Measurements from ENCODE around the gene CHST3.
"Not testable (repeated sequence)": the region's sequence is repeated elsewhere in the genome, so short reads cannot be mapped to it uniquely, and the experiment has no call there.

Gene CHST3

GRCh38 chr10:71964098-71964742 lies at the start of gene CHST3:
TSS of gene CHST3 (plus strand) at chr10:71964395. CDS start at chr10:72005843, 41,448 bp downstream.
- Histone ChIP-seq H2AFZ (ENCODE audit: low read depth, low read length) (peak within 1 kb of the TSS; percentile 70), H3K4me1 (ENCODE audit: insufficient read depth, low read length) (peaks cover 20% of the 10 kb centered on the region), H3K36me3 (ENCODE audit: insufficient read depth, low read length) (no peaks in the 10 kb centered on the region), H3K4me3 (ENCODE audit: low read length) (peak within 1 kb of the TSS; percentile 73), H3K27me3 (ENCODE audit: insufficient read depth, low read length) (peaks cover 5% of the 10 kb centered on the region), H3K9me3 (ENCODE audit: low read length) (peaks cover 5% of the 10 kb centered on the region)

GRCh38 chr10:71916827-71917226 lies 47.4 kb upstream of the CHST3 start:
- H3K27me3 ChIP-seq (ENCODE audit: insufficient read depth, low read length), result no peaks in the 10 kb centered on the region
- H3K4me1 ChIP-seq (ENCODE audit: insufficient read depth, low read length), result peaks cover 9% of the 10 kb centered on the region
- no peak overlapping the region for H2AFZ ChIP-seq (ENCODE audit: low read depth, low read length)
- H3K36me3 ChIP-seq (ENCODE audit: insufficient read depth, low read length), result no peaks in the 10 kb centered on the region
- no peak overlapping the region for H3K4me3 ChIP-seq (ENCODE audit: low read length)
- H3K9me3 ChIP-seq (ENCODE audit: low read length), result no peaks in the 10 kb centered on the region

- Histone ChIP-seq H3K9me3 (ENCODE audit: low read length) (no peaks in the 10 kb centered on the region), H3K36me3 (ENCODE audit: insufficient read depth, low read length) (no peaks in the 10 kb centered on the region), H3K27me3 (ENCODE audit: insufficient read depth, low read length) (no peaks in the 10 kb centered on the region), H3K4me3 (ENCODE audit: low read length) (no peak overlapping the region), H3K4me1 (ENCODE audit: insufficient read depth, low read length) (peaks cover 13% of the 10 kb centered on the region), H2AFZ (ENCODE audit: low read depth, low read length) (no peak overlapping the region)
Observed at GRCh38 chr10:71918992-71919391, 45.2 kb upstream of the CHST3 start.

- H3K4me3 ChIP-seq (ENCODE audit: low read length); H3K9me3 ChIP-seq (ENCODE audit: low read length); H3K27me3 ChIP-seq (ENCODE audit: insufficient read depth, low read length); H3K36me3 ChIP-seq (ENCODE audit: insufficient read depth, low read length); H2AFZ ChIP-seq (ENCODE audit: low read depth, low read length): not testable (repeated sequence)
- peaks cover 13% of the 10 kb centered on the region for H3K4me1 ChIP-seq (ENCODE audit: insufficient read depth, low read length)
Observed at GRCh38 chr10:71919956-71920539, 44.1 kb upstream of the CHST3 start.

- Histone ChIP-seq H3K27me3 (ENCODE audit: insufficient read depth, low read length) (no peaks in the 10 kb centered on the region), H3K9me3 (ENCODE audit: low read length) (no peaks in the 10 kb centered on the region), H3K4me3 (ENCODE audit: low read length) (no peak overlapping the region), H3K4me1 (ENCODE audit: insufficient read depth, low read length) (peaks cover 13% of the 10 kb centered on the region), H3K36me3 (ENCODE audit: insufficient read depth, low read length) (no peaks in the 10 kb centered on the region), H2AFZ (ENCODE audit: low read depth, low read length) (peak overlapping the region; percentile 3)
Observed at GRCh38 chr10:71920540-71921323, 43.5 kb upstream of the CHST3 start.

- H3K4me1 ChIP-seq (ENCODE audit: insufficient read depth, low read length), result peaks cover 13% of the 10 kb centered on the region
- no peak overlapping the region for H3K4me3 ChIP-seq (ENCODE audit: low read length)
- no peaks in the 10 kb centered on the region for H3K27me3 ChIP-seq (ENCODE audit: insufficient read depth, low read length)
- H3K36me3 ChIP-seq (ENCODE audit: insufficient read depth, low read length), result no peaks in the 10 kb centered on the region
- H3K9me3 ChIP-seq (ENCODE audit: low read length), result no peaks in the 10 kb centered on the region
- peak overlapping the region; percentile 3 for H2AFZ ChIP-seq (ENCODE audit: low read depth, low read length)
Observed at GRCh38 chr10:71921324-71922027, 42.7 kb upstream of the CHST3 start.

- Histone ChIP-seq H3K4me3 (ENCODE audit: low read length) (no peak overlapping the region), H3K36me3 (ENCODE audit: insufficient read depth, low read length) (no peaks in the 10 kb centered on the region), H3K27me3 (ENCODE audit: insufficient read depth, low read length) (no peaks in the 10 kb centered on the region), H2AFZ (ENCODE audit: low read depth, low read length) (no peak overlapping the region), H3K9me3 (ENCODE audit: low read length) (no peaks in the 10 kb centered on the region), H3K4me1 (ENCODE audit: insufficient read depth, low read length) (peaks cover 13% of the 10 kb centered on the region)
Observed at GRCh38 chr10:71923138-71923692, 41.0 kb upstream of the CHST3 start.

GRCh38 chr10:71924771-71925170 lies 39.4 kb upstream of the CHST3 start:
- H3K4me1 ChIP-seq (ENCODE audit: insufficient read depth, low read length), result peaks cover 13% of the 10 kb centered on the region
- H2AFZ ChIP-seq (ENCODE audit: low read depth, low read length), result no peak overlapping the region
- H3K4me3 ChIP-seq (ENCODE audit: low read length), result no peak overlapping the region
- H3K36me3 ChIP-seq (ENCODE audit: insufficient read depth, low read length), result no peaks in the 10 kb centered on the region
- no peaks in the 10 kb centered on the region for H3K27me3 ChIP-seq (ENCODE audit: insufficient read depth, low read length)
- H3K9me3 ChIP-seq (ENCODE audit: low read length), result no peaks in the 10 kb centered on the region

GRCh38 chr10:71927159-71927558 lies 37.0 kb upstream of the CHST3 start:
- H3K4me3 ChIP-seq (ENCODE audit: low read length), result no peak overlapping the region
- no peaks in the 10 kb centered on the region for H3K9me3 ChIP-seq (ENCODE audit: low read length)
- H3K36me3 ChIP-seq (ENCODE audit: insufficient read depth, low read length), result no peaks in the 10 kb centered on the region
- peaks cover under 1% of the 10 kb centered on the region for H3K4me1 ChIP-seq (ENCODE audit: insufficient read depth, low read length)
- H3K27me3 ChIP-seq (ENCODE audit: insufficient read depth, low read length), result no peaks in the 10 kb centered on the region
- no peak overlapping the region for H2AFZ ChIP-seq (ENCODE audit: low read depth, low read length)

- Histone ChIP-seq H3K27me3 (ENCODE audit: insufficient read depth, low read length) (no peaks in the 10 kb centered on the region), H3K9me3 (ENCODE audit: low read length) (no peaks in the 10 kb centered on the region), H3K4me1 (ENCODE audit: insufficient read depth, low read length) (no peaks in the 10 kb centered on the region), H2AFZ (ENCODE audit: low read depth, low read length) (no peak overlapping the region), H3K36me3 (ENCODE audit: insufficient read depth, low read length) (no peaks in the 10 kb centered on the region), H3K4me3 (ENCODE audit: low read length) (no peak overlapping the region)
Observed at GRCh38 chr10:71927776-71928592, 36.2 kb upstream of the CHST3 start.

- no peak overlapping the region for H3K4me3 ChIP-seq (ENCODE audit: low read length)
- no peaks in the 10 kb centered on the region for H3K36me3 ChIP-seq (ENCODE audit: insufficient read depth, low read length)
- peaks cover 2% of the 10 kb centered on the region for H3K9me3 ChIP-seq (ENCODE audit: low read length)
- H3K4me1 ChIP-seq (ENCODE audit: insufficient read depth, low read length), result no peaks in the 10 kb centered on the region
- H2AFZ ChIP-seq (ENCODE audit: low read depth, low read length), result no peak overlapping the region
- no peaks in the 10 kb centered on the region for H3K27me3 ChIP-seq (ENCODE audit: insufficient read depth, low read length)
Observed at GRCh38 chr10:71931295-71931694, 32.9 kb upstream of the CHST3 start.

- Histone ChIP-seq H3K36me3 (ENCODE audit: insufficient read depth, low read length) (no peaks in the 10 kb centered on the region), H3K4me3 (ENCODE audit: low read length) (no peak overlapping the region), H3K9me3 (ENCODE audit: low read length) (peaks cover 2% of the 10 kb centered on the region), H3K27me3 (ENCODE audit: insufficient read depth, low read length) (no peaks in the 10 kb centered on the region), H2AFZ (ENCODE audit: low read depth, low read length) (no peak overlapping the region), H3K4me1 (ENCODE audit: insufficient read depth, low read length) (no peaks in the 10 kb centered on the region)
Observed at GRCh38 chr10:71933651-71934050, 30.5 kb upstream of the CHST3 start.

Measured in neuron (in vitro differentiated cells).